ENCODE results near the gene EYS.

Gene EYS

GRCh38 chr6:65253041-65253440 is 454.0 kb downstream of the EYS start:
- H3K4me2 ChIP-seq (ENCODE audit: low read length), result no peak overlapping the region
- H3K79me2 ChIP-seq, result no peaks in the 10 kb centered on the region
- H3K4me3 ChIP-seq (ENCODE audit: low read depth, low read length), result no peak overlapping the region
- H3K27ac ChIP-seq, result no peak overlapping the region
- no peak overlapping the region for H2AFZ ChIP-seq
- TF ChIP-seq, protein P1, sequence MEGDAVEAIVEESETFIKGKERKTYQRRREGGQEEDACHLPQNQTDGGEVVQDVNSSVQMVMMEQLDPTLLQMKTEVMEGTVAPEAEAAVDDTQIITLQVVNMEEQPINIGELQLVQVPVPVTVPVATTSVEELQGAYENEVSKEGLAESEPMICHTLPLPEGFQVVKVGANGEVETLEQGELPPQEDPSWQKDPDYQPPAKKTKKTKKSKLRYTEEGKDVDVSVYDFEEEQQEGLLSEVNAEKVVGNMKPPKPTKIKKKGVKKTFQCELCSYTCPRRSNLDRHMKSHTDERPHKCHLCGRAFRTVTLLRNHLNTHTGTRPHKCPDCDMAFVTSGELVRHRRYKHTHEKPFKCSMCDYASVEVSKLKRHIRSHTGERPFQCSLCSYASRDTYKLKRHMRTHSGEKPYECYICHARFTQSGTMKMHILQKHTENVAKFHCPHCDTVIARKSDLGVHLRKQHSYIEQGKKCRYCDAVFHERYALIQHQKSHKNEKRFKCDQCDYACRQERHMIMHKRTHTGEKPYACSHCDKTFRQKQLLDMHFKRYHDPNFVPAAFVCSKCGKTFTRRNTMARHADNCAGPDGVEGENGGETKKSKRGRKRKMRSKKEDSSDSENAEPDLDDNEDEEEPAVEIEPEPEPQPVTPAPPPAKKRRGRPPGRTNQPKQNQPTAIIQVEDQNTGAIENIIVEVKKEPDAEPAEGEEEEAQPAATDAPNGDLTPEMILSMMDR (IDR thresholded peaks at IDR 0.05), result no peak
- H3K9me3 ChIP-seq (ENCODE audit: control insufficient read depth, low read length), result no peaks in the 10 kb centered on the region
- H3K27me3 ChIP-seq (ENCODE audit: control insufficient read depth, insufficient read depth, low read length), result no peaks in the 10 kb centered on the region
- no peaks in the 10 kb centered on the region for H3K4me1 ChIP-seq
- H3K36me3 ChIP-seq (ENCODE audit: control insufficient read depth, insufficient read depth, low read length), result no peaks in the 10 kb centered on the region
- H3K9ac ChIP-seq, result no peak overlapping the region

GRCh38 chr6:65248101-65248610 is 458.9 kb downstream of the EYS start:
- Histone ChIP-seq H3K27ac (no peak overlapping the region), H3K4me2 (ENCODE audit: low read length) (no peak overlapping the region), H2AFZ (no peak overlapping the region), H3K4me1 (no peaks in the 10 kb centered on the region), H3K79me2 (no peaks in the 10 kb centered on the region), H3K36me3 (ENCODE audit: control insufficient read depth, insufficient read depth, low read length) (no peaks in the 10 kb centered on the region), H3K4me3 (ENCODE audit: low read depth, low read length) (no peak overlapping the region), H3K27me3 (ENCODE audit: control insufficient read depth, insufficient read depth, low read length) (no peaks in the 10 kb centered on the region), H3K9me3 (ENCODE audit: control insufficient read depth, low read length) (no peaks in the 10 kb centered on the region), H3K9ac (no peak overlapping the region)
- TF ChIP-seq, protein P1 (IDR thresholded peaks at IDR 0.05), result no peak

DNA sequence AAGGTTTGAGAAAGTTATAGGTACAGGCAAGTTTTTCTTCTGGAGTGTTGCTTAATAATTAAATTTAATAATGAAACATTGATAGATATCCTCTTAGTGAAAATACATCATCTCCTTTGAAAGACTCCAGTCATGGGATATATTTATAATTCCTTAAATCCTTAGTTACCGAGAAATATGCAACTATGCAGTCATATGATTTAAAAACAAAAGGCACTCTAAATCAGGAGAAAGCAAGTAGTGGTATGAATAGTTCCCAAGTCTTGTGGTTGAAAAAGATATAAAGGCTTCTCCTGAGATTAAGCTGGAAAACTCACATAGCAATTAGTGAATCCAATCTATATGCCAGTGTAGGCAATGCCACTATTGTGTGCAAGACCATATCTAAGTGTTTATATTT is 475.4 kb downstream of the EYS start:
- TF ChIP-seq, protein P1 (IDR thresholded peaks at IDR 0.05), result no peak
- H2AFZ ChIP-seq, result no peak overlapping the region
- H3K9ac ChIP-seq, result no peak overlapping the region
- H3K27ac ChIP-seq, result no peak overlapping the region
- H3K4me2 ChIP-seq (ENCODE audit: low read length), result no peak overlapping the region
- no peaks in the 10 kb centered on the region for H3K9me3 ChIP-seq (ENCODE audit: control insufficient read depth, low read length)
- no peaks in the 10 kb centered on the region for H3K4me1 ChIP-seq
- no peaks in the 10 kb centered on the region for H3K36me3 ChIP-seq (ENCODE audit: control insufficient read depth, insufficient read depth, low read length)
- no peaks in the 10 kb centered on the region for H3K27me3 ChIP-seq (ENCODE audit: control insufficient read depth, insufficient read depth, low read length)
- no peak overlapping the region for H3K4me3 ChIP-seq (ENCODE audit: low read depth, low read length)
- no peaks in the 10 kb centered on the region for H3K79me2 ChIP-seq

GRCh38 chr6:65229825-65230224 is 477.2 kb downstream of the EYS start:
- Histone ChIP-seq H3K27ac (no peak overlapping the region), H2AFZ (no peak overlapping the region), H3K27me3 (ENCODE audit: control insufficient read depth, insufficient read depth, low read length) (no peaks in the 10 kb centered on the region), H3K79me2 (no peaks in the 10 kb centered on the region), H3K9me3 (ENCODE audit: control insufficient read depth, low read length) (no peaks in the 10 kb centered on the region), H3K36me3 (ENCODE audit: control insufficient read depth, insufficient read depth, low read length) (no peaks in the 10 kb centered on the region), H3K9ac (no peak overlapping the region), H3K4me3 (ENCODE audit: low read depth, low read length) (no peak overlapping the region), H3K4me1 (no peaks in the 10 kb centered on the region), H3K4me2 (ENCODE audit: low read length) (no peak overlapping the region)
- TF ChIP-seq, protein P1 (IDR thresholded peaks at IDR 0.05), result no peak

GRCh38 chr6:65221153-65221552 is 485.9 kb downstream of the EYS start:
- no peak overlapping the region for H3K27ac ChIP-seq
- no peak overlapping the region for H3K4me2 ChIP-seq (ENCODE audit: low read length)
- no peaks in the 10 kb centered on the region for H3K27me3 ChIP-seq (ENCODE audit: control insufficient read depth, insufficient read depth, low read length)
- no peaks in the 10 kb centered on the region for H3K36me3 ChIP-seq (ENCODE audit: control insufficient read depth, insufficient read depth, low read length)
- H3K9me3 ChIP-seq (ENCODE audit: control insufficient read depth, low read length), result no peaks in the 10 kb centered on the region
- H3K4me3 ChIP-seq (ENCODE audit: low read depth, low read length), result no peak overlapping the region
- H3K9ac ChIP-seq, result no peak overlapping the region
- H3K4me1 ChIP-seq, result no peaks in the 10 kb centered on the region
- no peaks in the 10 kb centered on the region for H3K79me2 ChIP-seq
- no peak overlapping the region for H2AFZ ChIP-seq
- TF ChIP-seq, protein P1 (IDR thresholded peaks at IDR 0.05), result no peak

All from parathyroid adenoma (tissue), 2 donors.